ENCODE data around the gene KLF16.
A peak's percentile ranks its signal among the peaks of the same experiment; 100 is the strongest.

KLF16 gene

GRCh38 chr19:1854039-1854541 is 9.3 kb downstream of the KLF16 start:
- DNase-seq, result no peak

GRCh38 chr19:1853295-1854038 is 9.9 kb downstream of the KLF16 start:
- DNase-seq, result no peak

- DNase-seq, result no peak
Measured at GRCh38 chr19:1852581-1853128, 10.7 kb downstream of the KLF16 start.

- no peak for DNase-seq
Measured at GRCh38 chr19:1851654-1852580, 11.5 kb downstream of the KLF16 start.

- no peak for DNase-seq
Measured at GRCh38 chr19:1850809-1851653, 12.3 kb downstream of the KLF16 start.

- DNase-seq, result no peak
Measured at GRCh38 chr19:1849886-1850398, 13.4 kb downstream of the KLF16 start.

GRCh38 chr19:1849132-1849474 is 14.3 kb downstream of the KLF16 start:
- no peak for DNase-seq

- peak; percentile 73 for DNase-seq
Measured at GRCh38 chr19:1848399-1849131, 14.8 kb downstream of the KLF16 start, which contains the start of gene REXO1. Gene REXO1, minus strand, starts transcription at chr19:1848483. Its CDS starts 125 bp downstream, at chr19:1848358.

GRCh38 chr19:1847684-1848398 is 15.5 kb downstream of the KLF16 start:
- no peak for DNase-seq

- DNase-seq, result no peak
Measured at GRCh38 chr19:1847348-1847683, 16.1 kb downstream of the KLF16 start.

- DNase-seq, result no peak
Measured at GRCh38 chr19:1846517-1847204, 16.7 kb downstream of the KLF16 start.

GRCh38 chr19:1845642-1846041 is 17.7 kb downstream of the KLF16 start:
- no peak for DNase-seq

- DNase-seq, result no peak
Measured at GRCh38 chr19:1845125-1845515, 18.3 kb downstream of the KLF16 start.

GRCh38 chr19:1844513-1845124 is 18.8 kb downstream of the KLF16 start:
- DNase-seq, result no peak

- no peak for DNase-seq
Measured at GRCh38 chr19:1843646-1844394, 19.6 kb downstream of the KLF16 start.

- DNase-seq, result no peak
Measured at GRCh38 chr19:1843116-1843515, 20.3 kb downstream of the KLF16 start.

GRCh38 chr19:1841209-1841924 is 22.0 kb downstream of the KLF16 start:
- DNase-seq, result no peak

GRCh38 chr19:1840541-1841115 is 22.8 kb downstream of the KLF16 start:
- no peak for DNase-seq

Measured in amniotic stem cell (primary cell).